Chondrocyte (in vitro differentiated cells): ENCODE results near the gene PDZD2. TPM values are rescaled to one million over a fixed set of nuclear protein-coding genes. Genes with fewer than 3 reads are reported as not detected.
"Not testable (repeated sequence)": the region's sequence is repeated elsewhere in the genome, so short reads cannot be mapped to it uniquely, and the experiment has no call there.

Experiments
- DNase-seq: peaks from one replicate; pipeline ENCODE4 v3.0.0; 2021; ENCODE audit warnings: mixed read lengths, low spot score
- H3K27ac Mint-ChIP-seq: one replicate; pipeline ENCODE4 v1.8.0; 2021; ENCODE audit warnings: mild to moderate bottlenecking, moderate library complexity, mixed read lengths; ENCODE audit not compliant: unreplicated experiment
- H3K27me3 Mint-ChIP-seq: 2 replicates; pipeline ENCODE4 v1.8.0; 2021; ENCODE audit warnings: low read depth, mixed read lengths
- H3K36me3 Mint-ChIP-seq: 2 replicates; pipeline ENCODE4 v1.8.0; 2021; ENCODE audit warnings: low read depth, mixed read lengths
- H3K4me1 Mint-ChIP-seq: 2 replicates; pipeline ENCODE4 v1.8.0; 2021; ENCODE audit warnings: low read depth, mild to moderate bottlenecking, mixed read lengths
- H3K4me3 Mint-ChIP-seq: one replicate; pipeline ENCODE4 v1.8.0; 2021; ENCODE audit warnings: mild to moderate bottlenecking, moderate library complexity, mixed read lengths; ENCODE audit not compliant: unreplicated experiment
- H3K9me3 Mint-ChIP-seq: 2 replicates; pipeline ENCODE4 v1.8.0; 2021; ENCODE audit warnings: low read depth, mixed read lengths
- total RNA-seq: library from RNA; stranded (reverse); gene quantifications from 3 replicates; pipeline ENCODE4 v1.2.1, GENCODE V29; 2021
- TF ChIP-seq, protein P1 (sequence below): fragments of 200-600 bp; sonication (generic); IDR thresholded peaks from 2 replicates; pipeline ENCODE4 v1.5.0; 2021; ENCODE audit warnings: antibody characterized with exemption, mild to moderate bottlenecking, moderate library complexity

Gene PDZD2
- total RNA-seq, 1 donor from 2014 or later: 30.9 TPM

DNA sequence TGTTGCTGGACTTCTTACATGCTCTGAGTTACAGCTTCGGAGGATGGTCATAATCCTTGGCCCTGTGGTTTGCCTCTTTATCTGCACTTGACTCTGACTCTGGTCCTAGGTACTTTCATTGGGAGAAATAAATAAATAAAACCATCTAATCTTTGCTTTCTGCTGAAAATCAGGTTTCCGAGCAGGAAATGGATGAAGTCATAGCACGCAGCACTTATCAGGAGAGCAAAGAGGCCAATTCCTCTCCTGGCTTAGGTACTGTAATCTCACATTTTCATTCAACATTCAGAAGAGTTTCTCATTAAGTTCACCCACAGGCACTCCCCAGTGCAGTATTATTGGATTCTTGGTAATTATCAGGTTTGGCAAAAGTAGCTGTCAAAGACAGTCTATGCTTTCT is 430.5 kb downstream of the PDZD2 start:
- Mint-ChIP-seq H3K4me3 (no peak overlapping the region), H3K27me3 (no peaks in the 10 kb centered on the region), H3K27ac (no peak overlapping the region), H3K9me3 (no peaks in the 10 kb centered on the region), H3K36me3 (peaks cover 25% of the 10 kb centered on the region), H3K4me1 (peaks cover 26% of the 10 kb centered on the region)
- TF ChIP-seq, protein P1, sequence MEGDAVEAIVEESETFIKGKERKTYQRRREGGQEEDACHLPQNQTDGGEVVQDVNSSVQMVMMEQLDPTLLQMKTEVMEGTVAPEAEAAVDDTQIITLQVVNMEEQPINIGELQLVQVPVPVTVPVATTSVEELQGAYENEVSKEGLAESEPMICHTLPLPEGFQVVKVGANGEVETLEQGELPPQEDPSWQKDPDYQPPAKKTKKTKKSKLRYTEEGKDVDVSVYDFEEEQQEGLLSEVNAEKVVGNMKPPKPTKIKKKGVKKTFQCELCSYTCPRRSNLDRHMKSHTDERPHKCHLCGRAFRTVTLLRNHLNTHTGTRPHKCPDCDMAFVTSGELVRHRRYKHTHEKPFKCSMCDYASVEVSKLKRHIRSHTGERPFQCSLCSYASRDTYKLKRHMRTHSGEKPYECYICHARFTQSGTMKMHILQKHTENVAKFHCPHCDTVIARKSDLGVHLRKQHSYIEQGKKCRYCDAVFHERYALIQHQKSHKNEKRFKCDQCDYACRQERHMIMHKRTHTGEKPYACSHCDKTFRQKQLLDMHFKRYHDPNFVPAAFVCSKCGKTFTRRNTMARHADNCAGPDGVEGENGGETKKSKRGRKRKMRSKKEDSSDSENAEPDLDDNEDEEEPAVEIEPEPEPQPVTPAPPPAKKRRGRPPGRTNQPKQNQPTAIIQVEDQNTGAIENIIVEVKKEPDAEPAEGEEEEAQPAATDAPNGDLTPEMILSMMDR: no peak
- no peak for DNase-seq

DNA sequence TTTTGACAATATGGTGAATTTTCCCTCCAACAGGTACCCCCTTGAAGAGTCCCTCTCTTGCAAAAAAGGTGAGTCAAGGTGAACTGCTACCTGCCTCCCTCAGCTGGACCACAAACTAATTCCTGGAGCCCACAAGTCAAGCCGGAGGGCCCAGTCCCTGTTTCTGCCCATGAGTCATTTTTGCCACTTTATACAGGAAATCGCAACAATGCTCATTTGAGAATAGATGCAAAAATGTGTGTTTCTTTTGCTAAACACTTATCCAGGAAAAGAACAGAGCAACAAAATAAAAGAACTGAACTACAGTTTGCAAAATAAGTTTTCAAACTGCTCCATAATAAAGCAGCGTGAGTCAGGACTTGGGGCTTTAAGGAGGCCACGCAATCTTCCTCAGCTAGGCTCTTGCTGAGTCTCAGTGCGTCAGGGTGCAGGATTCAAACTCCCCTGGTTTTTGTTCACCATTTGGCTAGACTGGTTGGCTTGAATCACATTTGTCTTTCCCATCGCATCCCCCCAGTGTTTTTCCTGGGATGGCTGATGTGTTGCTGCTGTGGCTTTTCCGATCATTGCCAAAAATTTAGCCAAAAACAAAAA is 432.5 kb downstream of the PDZD2 start:
- H3K9me3 Mint-ChIP-seq: no peaks in the 10 kb centered on the region

DNA sequence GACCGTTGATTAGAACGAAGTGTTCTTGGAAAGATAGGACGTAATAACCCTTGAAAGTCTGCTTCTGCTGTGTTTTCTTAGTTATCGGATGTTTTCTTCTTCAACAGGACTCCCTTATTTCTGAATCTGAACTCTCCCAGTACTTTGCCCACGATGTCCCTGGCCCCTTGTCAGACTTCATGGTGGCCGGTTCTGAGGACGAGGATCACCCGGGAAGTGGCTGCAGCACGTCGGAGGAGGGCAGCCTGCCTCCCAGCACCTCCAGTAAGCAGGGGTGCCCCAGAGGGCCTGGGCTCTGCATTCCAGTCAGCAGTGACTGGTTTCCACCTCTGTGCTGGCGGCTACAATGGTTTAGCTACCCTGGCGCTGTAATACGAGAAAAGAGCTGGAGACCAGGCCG is 433.1 kb downstream of the PDZD2 start:
- TF ChIP-seq, protein P1: no peak
- Mint-ChIP-seq H3K27ac (no peak overlapping the region), H3K4me1 (peaks cover 22% of the 10 kb centered on the region), H3K36me3 (peaks cover 23% of the 10 kb centered on the region), H3K9me3 (no peaks in the 10 kb centered on the region), H3K27me3 (no peaks in the 10 kb centered on the region), H3K4me3 (no peak overlapping the region)
- no peak for DNase-seq

More for the DNA sequence above, 432.5 kb downstream of the PDZD2 start:
- Mint-ChIP-seq H3K4me1 (peaks cover 22% of the 10 kb centered on the region), H3K4me3 (no peak overlapping the region), H3K27ac (no peak overlapping the region), H3K27me3 (no peaks in the 10 kb centered on the region), H3K36me3 (peaks cover 23% of the 10 kb centered on the region)
- no peak for DNase-seq
- TF ChIP-seq, protein P1: no peak

DNA sequence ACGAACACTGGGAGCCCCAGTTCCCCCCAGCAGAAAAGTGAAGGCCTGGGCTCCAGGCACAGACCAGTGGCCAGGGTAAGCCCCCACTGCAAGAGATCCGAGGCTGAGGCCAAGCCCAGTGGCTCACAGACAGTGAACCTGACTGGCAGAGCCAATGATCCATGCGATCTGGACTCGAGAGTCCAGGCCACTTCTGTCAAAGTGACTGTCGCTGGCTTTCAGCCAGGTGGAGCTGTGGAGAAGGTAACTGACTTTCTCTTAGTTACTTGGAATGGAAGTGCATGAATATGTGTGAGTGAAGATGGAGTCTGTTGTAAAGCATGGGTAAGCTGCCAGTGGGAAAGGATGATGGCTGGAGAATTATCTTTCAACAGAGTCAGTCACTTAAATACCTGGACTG is 435.5 kb downstream of the PDZD2 start:
- peaks cover 20% of the 10 kb centered on the region for H3K36me3 Mint-ChIP-seq

DNA sequence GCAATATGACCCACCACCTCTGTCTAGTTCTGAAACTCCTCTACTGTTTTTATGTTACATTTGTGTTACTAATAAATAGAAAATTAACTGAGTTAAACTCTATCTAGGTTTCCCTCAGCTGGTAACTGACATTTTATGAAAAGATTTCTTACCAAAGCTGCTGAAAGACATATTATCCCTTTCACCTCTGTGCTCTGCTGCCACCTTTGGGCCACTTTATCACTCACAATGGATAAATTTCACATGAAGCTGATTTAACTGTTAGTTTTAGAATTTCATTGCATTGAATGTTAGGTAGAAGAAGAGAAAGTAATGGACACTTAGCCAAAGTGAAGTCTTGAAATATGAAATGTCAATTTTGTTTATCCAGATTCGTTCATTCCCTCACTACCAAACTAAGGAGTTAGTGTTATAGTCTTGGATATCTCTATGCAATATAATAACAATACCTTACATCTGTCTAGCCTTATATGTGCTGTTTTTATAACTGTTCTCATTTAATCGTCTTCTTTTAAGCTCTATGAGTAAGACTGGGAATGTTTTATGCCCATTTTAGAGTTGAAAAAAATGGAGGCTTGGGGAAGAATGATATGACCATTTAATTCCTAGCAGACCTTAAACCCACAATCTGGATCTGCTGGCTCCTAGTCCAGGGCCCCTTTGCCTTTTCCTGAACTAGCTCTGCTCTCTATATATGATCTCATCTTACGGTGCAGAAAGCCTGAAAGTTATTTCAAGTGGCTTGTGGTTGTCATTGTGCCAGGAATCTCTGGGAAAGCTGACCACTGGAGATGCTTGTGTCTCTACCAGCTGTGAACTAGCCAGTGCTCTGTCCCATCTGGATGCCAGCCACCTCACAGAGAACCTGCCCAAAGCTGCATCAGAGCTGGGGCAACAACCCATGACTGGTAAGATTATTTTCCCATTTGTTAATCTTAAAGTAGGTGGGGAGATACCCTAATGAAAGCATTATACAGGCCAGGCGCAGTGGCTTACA is 438.1 kb downstream of the PDZD2 start:
- no peaks in the 10 kb centered on the region for H3K9me3 Mint-ChIP-seq
- H3K36me3 Mint-ChIP-seq: peaks cover 10% of the 10 kb centered on the region
- DNase-seq: no peak
- H3K4me1 Mint-ChIP-seq: peaks cover 12% of the 10 kb centered on the region
- no peak overlapping the region for H3K4me3 Mint-ChIP-seq
- H3K27ac Mint-ChIP-seq: peak overlapping the region; percentile 74
- no peaks in the 10 kb centered on the region for H3K27me3 Mint-ChIP-seq
- TF ChIP-seq, protein P1: peak; percentile 98

More for the DNA sequence above, 435.5 kb downstream of the PDZD2 start:
- Mint-ChIP-seq H3K27me3 (no peaks in the 10 kb centered on the region), H3K27ac (no peak overlapping the region), H3K4me1 (peaks cover 12% of the 10 kb centered on the region), H3K4me3 (no peak overlapping the region), H3K9me3 (no peaks in the 10 kb centered on the region)
- TF ChIP-seq, protein P1: no peak
- DNase-seq: no peak

DNA sequence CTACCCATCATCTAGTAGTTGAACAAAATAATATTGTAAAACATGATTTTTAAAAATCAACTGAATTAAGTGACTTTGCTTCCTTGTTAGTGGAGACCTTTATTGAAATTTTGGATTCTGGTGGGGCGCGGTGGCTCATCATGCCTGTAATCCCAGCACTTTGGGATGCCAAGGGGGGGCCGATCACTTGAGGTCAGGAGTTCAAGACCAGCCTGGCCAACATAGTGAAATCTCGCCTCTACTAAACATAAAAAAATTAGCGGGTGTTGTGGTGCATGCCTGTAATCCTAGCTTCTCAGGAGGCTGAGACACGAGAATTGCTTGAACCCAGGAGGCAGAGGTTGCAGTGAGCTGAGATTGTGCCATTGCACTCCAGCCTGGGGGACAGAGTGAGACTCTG is 439.9 kb downstream of the PDZD2 start:
- DNase-seq, H3K4me3 Mint-ChIP-seq, H3K27ac Mint-ChIP-seq, H3K27me3 Mint-ChIP-seq, H3K9me3 Mint-ChIP-seq, H3K36me3 Mint-ChIP-seq: not testable (repeated sequence)
- H3K4me1 Mint-ChIP-seq: peaks cover 23% of the 10 kb centered on the region

DNA sequence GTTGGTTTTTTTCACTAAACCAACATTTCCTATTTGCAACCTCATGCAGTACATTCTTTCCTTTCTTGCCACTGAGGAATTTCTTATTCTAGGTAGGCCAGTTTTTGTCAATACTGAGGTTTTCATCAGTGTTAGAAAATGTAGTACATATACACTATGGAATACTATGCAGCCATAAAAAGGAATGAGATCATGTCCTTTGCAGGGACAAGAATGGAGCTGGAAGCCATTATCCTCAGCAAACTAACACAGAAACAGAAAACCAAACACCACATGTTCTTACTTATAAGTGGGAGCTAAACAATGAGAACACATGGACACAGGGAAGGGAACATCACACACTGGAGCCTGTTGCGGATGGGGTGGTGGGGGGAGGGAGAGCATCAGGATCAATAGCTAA is 441.6 kb downstream of the PDZD2 start:
- not testable (repeated sequence) for H3K9me3 Mint-ChIP-seq, DNase-seq, H3K27me3 Mint-ChIP-seq, H3K27ac Mint-ChIP-seq, H3K36me3 Mint-ChIP-seq, H3K4me3 Mint-ChIP-seq
- peaks cover 25% of the 10 kb centered on the region for H3K4me1 Mint-ChIP-seq
